Osteoblast (primary cell): ENCODE measurements around the gene BTN2A1. TPM values are rescaled to one million over a fixed set of nuclear protein-coding genes. Genes with fewer than 3 reads are reported as not detected.

ENCODE experiments used
- DNase-seq: peaks from one replicate; pipeline ENCODE4 v3.0.0; 2011; ENCODE audit warnings: low spot score, mixed read lengths; ENCODE audit not compliant: insufficient read length; ENCODE audit errors: missing footprints
- H2AFZ ChIP-seq: 2 replicates; pipeline ENCODE4 v1.6.0; 2011; ENCODE audit warnings: mild to moderate bottlenecking, low read length
- H3K27ac ChIP-seq: 2 replicates; pipeline ENCODE4 v1.5.1; 2011; ENCODE audit warnings: mild to moderate bottlenecking, low read depth, low read length, moderate library complexity
- H3K27me3 ChIP-seq: 2 replicates; pipeline ENCODE4 v1.6.0; 2012; ENCODE audit warnings: mild to moderate bottlenecking, control low read depth, inconsistent platforms, low read length, moderate library complexity; ENCODE audit not compliant: insufficient read depth
- H3K36me3 ChIP-seq: 2 replicates; pipeline ENCODE4 v1.5.1; 2011; ENCODE audit warnings: mild to moderate bottlenecking, low read length, control low read depth, moderate library complexity; ENCODE audit not compliant: insufficient read depth
- H3K4me1 ChIP-seq: 2 replicates; pipeline ENCODE4 v1.5.1; 2011; ENCODE audit warnings: mild to moderate bottlenecking, low read length, control low read depth, moderate library complexity; ENCODE audit not compliant: insufficient read depth
- H3K4me2 ChIP-seq: 2 replicates; pipeline ENCODE4 v1.6.0; 2011; ENCODE audit warnings: mild to moderate bottlenecking, low read length; ENCODE audit not compliant: insufficient read depth
- H3K4me3 ChIP-seq: fragments of 200-600 bp; sonication (generic); 3 replicates; pipeline ENCODE4 v1.5.1; 2012; ENCODE audit warnings: mild to moderate bottlenecking, low read length, inconsistent platforms; ENCODE audit not compliant: insufficient read depth
- H3K79me2 ChIP-seq: 2 replicates; pipeline ENCODE4 v1.6.0; 2012; ENCODE audit warnings: mild to moderate bottlenecking, low read length, control low read depth, inconsistent platforms; ENCODE audit not compliant: insufficient read depth
- H3K9me3 ChIP-seq: 2 replicates; pipeline ENCODE4 v1.5.1; 2011; ENCODE audit warnings: low read depth, low read length, control low read depth
- H4K20me1 ChIP-seq: 2 replicates; pipeline ENCODE4 v1.6.0; 2012; ENCODE audit warnings: mild to moderate bottlenecking, low read length, control low read depth; ENCODE audit not compliant: insufficient read depth
- CTCF ChIP-seq: IDR thresholded peaks from 2 replicates; pipeline ENCODE4 v1.5.1; 2011; ENCODE audit warnings: mild to moderate bottlenecking, low read depth, low read length, moderate library complexity; ENCODE audit errors: extremely low read depth
- total RNA-seq: library from RNA; depleted of rRNA; stranded (reverse); fragments of >200 nt; gene quantifications from 2 replicates; pipeline ENCODE4 v1.2.3, GENCODE V29; 2012

The BTN2A1 gene
- total RNA-seq, 1 donor, result 10.5 TPM

GRCh38 chr6:26484161-26484560 lies 26.4 kb downstream of the BTN2A1 start:
- no peaks in the 10 kb centered on the region for H3K9me3 ChIP-seq
- no peaks in the 10 kb centered on the region for H3K4me1 ChIP-seq
- no peak overlapping the region for H2AFZ ChIP-seq
- no peak overlapping the region for H3K27ac ChIP-seq
- no peak overlapping the region for H3K4me3 ChIP-seq
- no peak for TF ChIP-seq CTCF
- no peak overlapping the region for H3K4me2 ChIP-seq
- no peaks in the 10 kb centered on the region for H3K79me2 ChIP-seq
- no peaks in the 10 kb centered on the region for H3K27me3 ChIP-seq
- peak; percentile 58 for DNase-seq
- H4K20me1 ChIP-seq, result no peaks in the 10 kb centered on the region
- H3K36me3 ChIP-seq, result no peaks in the 10 kb centered on the region

- no peaks in the 10 kb centered on the region for H3K79me2 ChIP-seq
- H4K20me1 ChIP-seq, result no peaks in the 10 kb centered on the region
- H3K27me3 ChIP-seq, result no peaks in the 10 kb centered on the region
- DNase-seq, result no peak
- H3K36me3 ChIP-seq, result no peaks in the 10 kb centered on the region
- H3K27ac ChIP-seq, result no peak overlapping the region
- no peaks in the 10 kb centered on the region for H3K9me3 ChIP-seq
- no peak overlapping the region for H3K4me2 ChIP-seq
- no peak for TF ChIP-seq CTCF
- H3K4me1 ChIP-seq, result no peaks in the 10 kb centered on the region
- H3K4me3 ChIP-seq, result no peak overlapping the region
- H2AFZ ChIP-seq, result no peak overlapping the region
These were observed 27.5 kb downstream of the BTN2A1 start for GRCh38 chr6:26485112-26485780.

- no peaks in the 10 kb centered on the region for H3K4me1 ChIP-seq
- no peak overlapping the region for H2AFZ ChIP-seq
- H3K79me2 ChIP-seq, result no peaks in the 10 kb centered on the region
- no peak for TF ChIP-seq CTCF
- H3K4me2 ChIP-seq, result no peak overlapping the region
- H3K9me3 ChIP-seq, result no peaks in the 10 kb centered on the region
- DNase-seq, result no peak
- no peak overlapping the region for H3K27ac ChIP-seq
- no peak overlapping the region for H3K4me3 ChIP-seq
- no peaks in the 10 kb centered on the region for H3K36me3 ChIP-seq
- H3K27me3 ChIP-seq, result no peaks in the 10 kb centered on the region
- no peaks in the 10 kb centered on the region for H4K20me1 ChIP-seq
These were observed 28.6 kb downstream of the BTN2A1 start for GRCh38 chr6:26486358-26486757.

- Histone ChIP-seq H2AFZ (no peak overlapping the region), H3K4me1 (no peaks in the 10 kb centered on the region), H3K9me3 (no peaks in the 10 kb centered on the region), H3K4me2 (no peak overlapping the region), H4K20me1 (no peaks in the 10 kb centered on the region), H3K4me3 (no peak overlapping the region), H3K27ac (no peak overlapping the region), H3K79me2 (no peaks in the 10 kb centered on the region), H3K36me3 (no peaks in the 10 kb centered on the region), H3K27me3 (no peaks in the 10 kb centered on the region)
- DNase-seq, result no peak
- no peak for TF ChIP-seq CTCF
These were observed 29.7 kb downstream of the BTN2A1 start for GRCh38 chr6:26487466-26487865.
